ENCODE measurements around the gene ICAM4. TPM values are rescaled to one million over a fixed set of nuclear protein-coding genes. Genes with fewer than 3 reads are reported as not detected.

Gene ICAM4
- total RNA-seq, 1 experiment from 2014 or later: 9.4 TPM

- peaks cover 11% of the 10 kb centered on the region for H3K4me1 Mint-ChIP-seq (ENCODE audit: low read depth, unreplicated experiment)
- CTCF ChIA-PET: interaction anchor here (0.6 kb wide), 1 partner anchor 408 kb away, joined by 3 read pairs; no protein-coding TSS in a partner anchor
Measured at GRCh38 chr19:10293637-10294367, 7.0 kb downstream of the ICAM4 start.

GRCh38 chr19:10294368-10294697, 7.6 kb downstream of the ICAM4 start:
- Mint-ChIP-seq H3K9me3 (ENCODE audit: unreplicated experiment) (no peaks in the 10 kb centered on the region), H3K4me1 (ENCODE audit: low read depth, unreplicated experiment) (peaks cover 9% of the 10 kb centered on the region), H3K27me3 (ENCODE audit: insufficient read depth, unreplicated experiment) (peaks cover 7% of the 10 kb centered on the region), H3K36me3 (ENCODE audit: insufficient read depth, unreplicated experiment) (peaks cover 7% of the 10 kb centered on the region), H3K27ac (ENCODE audit: unreplicated experiment) (no peak overlapping the region), H3K4me3 (ENCODE audit: unreplicated experiment) (no peak overlapping the region)
- intact Hi-C loops (cut with micrococcal nuclease; ENCODE audit: unreplicated experiment): no loop called here
- Histone ChIP-seq H3K4me3 (ENCODE audit: low read depth, low read length) (no peak overlapping the region), H3K9me3 (no peaks in the 10 kb centered on the region), H3K27me3 (replicated peaks; ENCODE audit: control insufficient read depth, insufficient read depth, low read length) (no peaks in the 10 kb centered on the region), H3K4me1 (peaks cover 7% of the 10 kb centered on the region; the same call in 1 of the 2 replicates), H3K36me3 (ENCODE audit: control insufficient read depth, insufficient read depth, low read length) (no peaks in the 10 kb centered on the region; the same call in 1 of the 2 replicates)
- BruUV-seq (replicated peaks): no TSS peak
- no peak for DNase-seq
- POLR2A ChIA-PET: no interaction called here
- CTCF ChIA-PET: no interaction called here
- TF ChIP-seq CTCF (IDR thresholded peaks at IDR 0.05; ENCODE audit: insufficient read depth in 1 of 2, low read depth in 1 of 2, low read length in 1 of 2, severe bottlenecking in 1 of 2, unreplicated experiment in 1 of 2): no peak

More at GRCh38 chr19:10293637-10294367, 7.0 kb downstream of the ICAM4 start:
- Histone ChIP-seq H3K4me3 (ENCODE audit: low read depth, low read length) (no peak overlapping the region), H3K36me3 (ENCODE audit: control insufficient read depth, insufficient read depth, low read length) (no peaks in the 10 kb centered on the region; the same call in 1 of the 2 replicates), H3K27me3 (replicated peaks; ENCODE audit: control insufficient read depth, insufficient read depth, low read length) (no peaks in the 10 kb centered on the region), H3K9me3 (no peaks in the 10 kb centered on the region), H3K4me1 (peaks cover 7% of the 10 kb centered on the region; the same call in 1 of the 2 replicates)
- H3K9me3 Mint-ChIP-seq (ENCODE audit: unreplicated experiment): no peaks in the 10 kb centered on the region
- no peak for TF ChIP-seq CTCF (IDR thresholded peaks at IDR 0.05; ENCODE audit: insufficient read depth in 1 of 2, low read depth in 1 of 2, low read length in 1 of 2, severe bottlenecking in 1 of 2, unreplicated experiment in 1 of 2)
- H3K27ac Mint-ChIP-seq (ENCODE audit: unreplicated experiment): no peak overlapping the region
- POLR2A ChIA-PET: no interaction called here
- no TSS peak for BruUV-seq (replicated peaks)
- DNase-seq: no peak
- intact Hi-C loops (cut with micrococcal nuclease; ENCODE audit: unreplicated experiment): no loop called here
- H3K4me3 Mint-ChIP-seq (ENCODE audit: unreplicated experiment): no peak overlapping the region
- peaks cover 9% of the 10 kb centered on the region for H3K36me3 Mint-ChIP-seq (ENCODE audit: insufficient read depth, unreplicated experiment)
- peaks cover 7% of the 10 kb centered on the region for H3K27me3 Mint-ChIP-seq (ENCODE audit: insufficient read depth, unreplicated experiment)

- no peak for TF ChIP-seq CTCF (IDR thresholded peaks at IDR 0.05; ENCODE audit: insufficient read depth in 1 of 2, low read depth in 1 of 2, low read length in 1 of 2, severe bottlenecking in 1 of 2, unreplicated experiment in 1 of 2)
- Mint-ChIP-seq H3K4me1 (ENCODE audit: low read depth, unreplicated experiment) (peaks cover 9% of the 10 kb centered on the region), H3K4me3 (ENCODE audit: unreplicated experiment) (peak overlapping the region; percentile 52), H3K27me3 (ENCODE audit: insufficient read depth, unreplicated experiment) (peaks cover 4% of the 10 kb centered on the region), H3K36me3 (ENCODE audit: insufficient read depth, unreplicated experiment) (peaks cover 7% of the 10 kb centered on the region), H3K27ac (ENCODE audit: unreplicated experiment) (no peak overlapping the region), H3K9me3 (ENCODE audit: unreplicated experiment) (no peaks in the 10 kb centered on the region)
- Histone ChIP-seq H3K36me3 (ENCODE audit: control insufficient read depth, insufficient read depth, low read length) (no peaks in the 10 kb centered on the region; the same call in 1 of the 2 replicates), H3K9me3 (no peaks in the 10 kb centered on the region), H3K4me1 (peaks cover 4% of the 10 kb centered on the region), H3K27me3 (replicated peaks; ENCODE audit: control insufficient read depth, insufficient read depth, low read length) (no peaks in the 10 kb centered on the region), H3K4me3 (ENCODE audit: low read depth, low read length) (no peak overlapping the region)
- CTCF ChIA-PET: no interaction called here
- no TSS peak for BruUV-seq (replicated peaks)
- intact Hi-C loops (cut with micrococcal nuclease; ENCODE audit: unreplicated experiment): no loop called here
- POLR2A ChIA-PET: no interaction called here
- DNase-seq: no peak
Measured at GRCh38 chr19:10295305-10295846, 8.6 kb downstream of the ICAM4 start.
